ENCODE results near the gene OVOL3. TPM values are rescaled to one million over a fixed set of nuclear protein-coding genes. Genes with fewer than 3 reads are reported as not detected.

The OVOL3 gene
- total RNA-seq, 1 donor from 2014 or later: not detected

- intact Hi-C loops (cut with DNase I): no loop called here
- DNase-seq: no peak
- TF ChIP-seq, protein P1, sequence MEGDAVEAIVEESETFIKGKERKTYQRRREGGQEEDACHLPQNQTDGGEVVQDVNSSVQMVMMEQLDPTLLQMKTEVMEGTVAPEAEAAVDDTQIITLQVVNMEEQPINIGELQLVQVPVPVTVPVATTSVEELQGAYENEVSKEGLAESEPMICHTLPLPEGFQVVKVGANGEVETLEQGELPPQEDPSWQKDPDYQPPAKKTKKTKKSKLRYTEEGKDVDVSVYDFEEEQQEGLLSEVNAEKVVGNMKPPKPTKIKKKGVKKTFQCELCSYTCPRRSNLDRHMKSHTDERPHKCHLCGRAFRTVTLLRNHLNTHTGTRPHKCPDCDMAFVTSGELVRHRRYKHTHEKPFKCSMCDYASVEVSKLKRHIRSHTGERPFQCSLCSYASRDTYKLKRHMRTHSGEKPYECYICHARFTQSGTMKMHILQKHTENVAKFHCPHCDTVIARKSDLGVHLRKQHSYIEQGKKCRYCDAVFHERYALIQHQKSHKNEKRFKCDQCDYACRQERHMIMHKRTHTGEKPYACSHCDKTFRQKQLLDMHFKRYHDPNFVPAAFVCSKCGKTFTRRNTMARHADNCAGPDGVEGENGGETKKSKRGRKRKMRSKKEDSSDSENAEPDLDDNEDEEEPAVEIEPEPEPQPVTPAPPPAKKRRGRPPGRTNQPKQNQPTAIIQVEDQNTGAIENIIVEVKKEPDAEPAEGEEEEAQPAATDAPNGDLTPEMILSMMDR (IDR thresholded peaks at IDR 0.05): no peak
- H3K27ac ChIP-seq: no peak overlapping the region
- no peaks in the 10 kb centered on the region for H3K4me1 ChIP-seq
- no peak overlapping the region for H3K4me3 ChIP-seq
- H3K9me3 ChIP-seq: no peaks in the 10 kb centered on the region
- no peaks in the 10 kb centered on the region for H3K36me3 ChIP-seq
- ATAC-seq: no peak
- H3K27me3 ChIP-seq: no peaks in the 10 kb centered on the region
Measured at GRCh38 chr19:36093146-36093662, 17.7 kb upstream of the OVOL3 start.

DNA sequence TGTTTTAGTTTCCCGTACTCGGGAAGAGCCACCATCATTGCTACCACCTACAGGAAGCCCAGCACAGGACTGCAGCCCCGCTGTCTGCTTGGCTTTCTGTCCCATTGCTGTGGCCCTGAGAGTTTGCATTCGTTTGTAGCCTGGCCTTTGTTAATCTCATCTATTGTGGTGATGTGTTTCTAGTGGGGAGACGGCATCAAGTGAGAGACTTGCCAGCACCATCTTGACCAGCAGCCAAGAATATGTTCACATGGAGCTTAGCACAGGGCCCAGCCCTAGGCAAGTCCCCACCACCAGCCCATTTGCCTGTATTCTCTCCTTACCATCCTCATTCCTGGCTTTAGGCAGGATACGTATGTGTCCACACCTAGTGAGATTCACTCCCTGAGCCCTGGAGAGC lies 17.3 kb upstream of the OVOL3 start:
- H3K4me1 ChIP-seq: no peaks in the 10 kb centered on the region
- TF ChIP-seq, protein P1 (IDR thresholded peaks at IDR 0.05): no peak
- DNase-seq (no peak), ATAC-seq (no peak)
- H3K36me3 ChIP-seq: no peaks in the 10 kb centered on the region
- H3K9me3 ChIP-seq: no peaks in the 10 kb centered on the region
- no peak overlapping the region for H3K4me3 ChIP-seq
- H3K27me3 ChIP-seq: no peaks in the 10 kb centered on the region
- intact Hi-C loops (cut with DNase I): no loop called here
- no peak overlapping the region for H3K27ac ChIP-seq

DNA sequence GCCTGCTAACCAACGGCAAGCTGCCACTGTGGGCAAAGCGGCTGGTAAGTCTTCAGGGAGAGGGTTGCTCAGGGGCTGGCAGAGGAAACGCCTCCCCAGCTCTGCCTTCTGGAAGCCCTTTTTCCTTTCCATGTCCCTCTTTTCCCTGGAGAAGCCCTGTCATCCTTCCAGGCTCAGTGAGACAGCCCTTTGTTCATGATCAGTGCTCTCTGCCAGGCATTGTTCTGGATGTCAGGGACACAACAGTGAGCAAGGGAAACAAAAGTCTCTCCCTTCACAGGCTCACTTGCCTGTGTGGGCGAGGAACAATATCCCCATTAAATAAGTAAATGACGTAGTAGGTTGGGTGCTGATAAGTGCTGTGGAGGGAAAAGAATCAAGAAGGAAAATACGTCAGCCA lies 13.9 kb upstream of the OVOL3 start:
- no peaks in the 10 kb centered on the region for H3K27me3 ChIP-seq
- no peaks in the 10 kb centered on the region for H3K9me3 ChIP-seq
- intact Hi-C loops (cut with DNase I): no loop called here
- TF ChIP-seq, protein P1 (IDR thresholded peaks at IDR 0.05): no peak
- ATAC-seq (no peak), DNase-seq (no peak)
- H3K27ac ChIP-seq: no peak overlapping the region
- no peaks in the 10 kb centered on the region for H3K4me1 ChIP-seq
- no peak overlapping the region for H3K4me3 ChIP-seq
- H3K36me3 ChIP-seq: no peaks in the 10 kb centered on the region

DNA sequence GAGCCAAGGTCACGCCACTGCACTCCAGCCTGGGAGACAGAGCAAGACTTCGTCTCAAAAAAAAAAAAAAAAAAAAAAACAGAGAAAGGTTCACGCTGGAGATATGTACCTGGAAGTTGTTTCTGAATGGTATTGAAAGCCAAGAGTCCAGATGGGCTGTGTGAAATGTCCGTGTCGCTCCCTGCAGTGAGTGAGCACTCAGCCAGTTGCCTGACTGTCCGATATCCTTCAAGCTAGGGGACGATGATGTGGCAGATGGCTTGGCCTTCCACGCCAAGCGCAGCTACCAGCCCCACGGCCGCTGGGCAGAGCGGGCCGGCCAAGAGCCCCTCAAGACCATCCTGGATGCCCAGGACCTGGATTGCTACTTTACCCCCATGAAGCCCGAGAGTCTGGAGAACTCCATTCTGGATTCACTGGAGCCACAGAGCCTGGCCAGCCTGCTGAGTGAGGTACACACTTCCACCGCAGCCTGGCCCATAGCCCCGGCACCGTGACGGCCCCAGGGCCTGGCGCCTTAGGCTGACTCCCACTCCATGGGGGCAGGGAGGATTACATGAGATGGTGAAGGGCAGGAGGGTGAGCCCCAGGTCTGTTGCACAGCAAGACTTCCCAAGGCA lies 11.7 kb upstream of the OVOL3 start:
- Histone ChIP-seq H3K9me3 (no peaks in the 10 kb centered on the region), H3K36me3 (no peaks in the 10 kb centered on the region), H3K27me3 (no peaks in the 10 kb centered on the region), H3K4me1 (no peaks in the 10 kb centered on the region), H3K27ac (no peak overlapping the region), H3K4me3 (no peak overlapping the region)
- no peak for ATAC-seq
- TF ChIP-seq, protein P1 (IDR thresholded peaks at IDR 0.05): no peak
- intact Hi-C loops (cut with DNase I): no loop called here
- no peak for DNase-seq

GRCh38 chr19:36100476-36100875 lies 10.5 kb upstream of the OVOL3 start:
- no peaks in the 10 kb centered on the region for H3K27me3 ChIP-seq
- ATAC-seq: no peak
- H3K36me3 ChIP-seq: no peaks in the 10 kb centered on the region
- no peak overlapping the region for H3K27ac ChIP-seq
- H3K4me1 ChIP-seq: no peaks in the 10 kb centered on the region
- no peak for DNase-seq
- no peak overlapping the region for H3K4me3 ChIP-seq
- no peaks in the 10 kb centered on the region for H3K9me3 ChIP-seq
- TF ChIP-seq, protein P1 (IDR thresholded peaks at IDR 0.05): no peak
- intact Hi-C loops (cut with DNase I): no loop called here
